Cardiac septum (tissue), 1 donor: ENCODE measurements around the gene RPUSD3. TPM values are rescaled to one million over a fixed set of nuclear protein-coding genes. Genes with fewer than 3 reads are reported as not detected.
"Not testable (repeated sequence)": the region's sequence is repeated elsewhere in the genome, so short reads cannot be mapped to it uniquely, and the experiment has no call there.

ENCODE experiments used
- DNase-seq: peaks from one replicate; pipeline ENCODE4 v3.0.0-alpha.2; 2020; ENCODE audit warnings: low spot score
- intact Hi-C: fragments of 100-400 bp; cut with DNase I; formaldehyde crosslinking; loops from one replicate; pipeline ENCODE4 v1.14.0; 2022
- total RNA-seq: library from RNA; stranded (reverse); fragmentation: NEBNext Ultra II Directional; extraction: Animal tissue kit (Norgen Biotek cat#: 25700); gene quantifications from one replicate; pipeline ENCODE4 v1.2.1, GENCODE V29; 2021
- donor health status: DM: no; HTN: no; CAD: no.

Gene RPUSD3
- total RNA-seq, 1 donor from 2014 or later: 28.3 TPM

DNA sequence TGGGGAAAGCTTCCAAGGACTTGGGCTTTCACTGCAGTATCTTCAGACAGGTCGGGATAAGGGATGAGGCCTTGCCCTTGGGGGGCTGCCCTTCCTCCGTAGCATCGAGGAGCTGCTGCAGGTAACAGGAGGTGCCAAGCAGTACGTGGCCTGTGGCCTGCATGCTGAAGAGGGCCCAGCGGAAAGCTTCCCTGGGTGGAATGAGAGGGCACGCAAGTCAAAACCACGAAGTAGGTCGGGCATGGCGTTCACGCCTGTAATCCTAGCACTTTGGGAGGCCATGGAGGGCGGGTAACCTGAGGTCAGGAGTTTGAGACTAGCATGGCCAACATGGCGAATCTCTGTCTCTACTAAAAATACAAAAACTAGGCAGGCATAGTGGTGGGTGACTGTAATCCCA is 23.3 kb upstream of the RPUSD3 start:
- DNase-seq: peak; percentile 39
- intact Hi-C loops: no loop called here

- intact Hi-C loops: no loop called here
- peak; percentile 60 for DNase-seq
These were observed 22.8 kb upstream of the RPUSD3 start for GRCh38 chr3:9866639-9867038.

GRCh38 chr3:9865125-9865637 is 21.4 kb upstream of the RPUSD3 start:
- intact Hi-C loops: not testable (repeated sequence)

GRCh38 chr3:9864200-9864927 is 20.6 kb upstream of the RPUSD3 start:
- DNase-seq: no peak
- intact Hi-C loops: no loop called here

More at GRCh38 chr3:9865125-9865637, 21.4 kb upstream of the RPUSD3 start:
- not testable (repeated sequence) for DNase-seq

DNA sequence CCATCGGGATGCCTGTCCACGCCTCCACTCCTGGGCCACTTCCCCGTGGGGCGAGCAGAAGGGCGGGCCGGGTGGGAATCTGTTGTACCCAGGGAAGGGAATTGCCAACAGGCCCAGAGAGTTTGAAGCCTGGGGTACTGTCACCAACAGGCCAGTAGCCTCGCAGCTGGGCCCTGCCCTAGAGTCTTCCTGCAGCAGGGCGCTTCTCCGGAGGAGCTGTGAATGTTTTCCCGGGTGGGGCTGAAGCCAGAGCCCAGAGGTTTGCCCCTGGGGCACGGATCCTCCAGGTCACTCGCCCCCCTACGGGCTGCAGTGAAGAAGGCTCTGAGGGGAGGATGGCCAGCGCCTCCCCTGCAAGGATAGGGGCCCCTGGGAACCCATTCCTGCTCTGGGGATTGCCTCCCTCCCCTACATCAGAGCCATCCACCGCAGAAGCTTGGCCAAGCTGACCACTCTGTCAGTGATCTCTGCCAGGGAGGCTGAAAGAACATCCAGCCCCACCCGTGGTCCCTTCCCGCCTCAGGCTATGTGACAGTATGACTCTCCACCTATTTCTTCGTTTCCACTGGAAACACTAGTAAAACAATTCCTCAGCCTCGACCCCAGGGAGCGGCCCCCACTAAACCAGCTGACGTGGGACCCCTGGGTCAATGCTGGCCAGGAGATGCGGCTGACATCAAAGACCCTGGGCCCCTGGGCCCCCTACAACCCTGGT is 19.4 kb upstream of the RPUSD3 start:
- intact Hi-C loops: no loop called here
- DNase-seq: no peak

DNA sequence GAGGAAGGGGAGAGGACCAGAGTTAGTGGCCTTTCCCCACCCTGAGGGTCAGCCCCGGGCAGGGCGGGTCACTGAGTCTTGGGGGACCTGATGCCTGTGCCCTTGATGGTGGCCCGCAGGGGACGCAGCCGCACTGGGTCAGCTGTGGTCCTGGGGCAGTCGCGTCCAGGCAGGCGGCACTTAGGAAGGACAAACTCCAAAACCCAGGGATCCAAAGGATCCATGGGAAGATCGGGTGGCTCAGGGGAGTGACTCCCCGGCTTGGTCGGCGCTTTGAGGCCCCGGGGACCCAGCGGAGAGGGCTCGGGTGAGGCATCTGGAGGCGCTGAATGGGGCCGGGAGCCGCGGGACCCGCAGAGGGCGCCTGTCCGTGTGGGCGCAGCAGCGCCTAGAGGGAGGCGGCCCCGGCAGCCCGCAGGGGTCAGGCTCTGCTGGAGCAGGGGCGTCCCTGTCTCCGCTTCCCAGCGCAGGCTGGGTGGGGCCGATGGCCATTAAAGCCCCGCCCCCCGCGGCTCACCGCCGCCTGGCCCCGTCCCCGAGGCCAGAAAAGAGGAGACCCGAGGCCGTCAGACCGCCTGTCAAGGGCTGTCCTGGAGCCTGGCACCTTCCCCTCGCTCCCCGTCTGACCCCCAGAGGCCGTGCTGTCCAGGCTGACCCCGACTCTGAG is 18.7 kb upstream of the RPUSD3 start:
- DNase-seq: no peak

GRCh38 chr3:9861626-9862130 is 17.9 kb upstream of the RPUSD3 start:
- intact Hi-C loops: no loop called here
- no peak for DNase-seq

More for the DNA sequence above, 18.7 kb upstream of the RPUSD3 start:
- intact Hi-C loops: no loop called here

GRCh38 chr3:9861201-9861600 is 17.4 kb upstream of the RPUSD3 start:
- DNase-seq: no peak
- intact Hi-C loops: no loop called here

DNA sequence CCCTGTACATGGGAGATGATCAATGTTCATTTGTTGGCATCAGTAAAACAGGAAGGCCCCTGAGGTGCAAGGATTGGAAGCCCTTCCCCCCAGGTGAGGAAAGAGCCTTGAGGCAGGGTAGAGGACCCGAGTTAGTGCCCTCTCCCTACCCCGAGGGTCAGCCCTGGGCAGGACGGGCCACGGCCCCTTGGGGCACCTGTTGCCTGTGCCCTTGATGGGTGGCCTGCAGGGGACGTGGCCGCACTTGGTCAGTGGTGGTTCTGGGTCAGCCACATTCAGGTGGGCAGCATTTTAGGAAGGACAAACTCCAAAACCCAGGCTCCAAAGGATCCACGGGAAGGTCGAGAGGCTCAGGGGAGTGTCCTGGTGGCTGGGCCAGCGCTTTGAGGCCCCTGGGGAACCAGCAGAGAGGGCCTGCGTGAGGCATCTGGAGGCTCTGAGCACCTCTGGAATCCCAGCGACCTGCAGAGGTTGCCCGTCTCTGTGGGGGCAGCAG is 15.8 kb upstream of the RPUSD3 start:
- intact Hi-C loops: no loop called here
- DNase-seq: no peak

- intact Hi-C loops: no loop called here
These were observed 11.8 kb upstream of the RPUSD3 start for GRCh38 chr3:9855594-9855993.

DNA sequence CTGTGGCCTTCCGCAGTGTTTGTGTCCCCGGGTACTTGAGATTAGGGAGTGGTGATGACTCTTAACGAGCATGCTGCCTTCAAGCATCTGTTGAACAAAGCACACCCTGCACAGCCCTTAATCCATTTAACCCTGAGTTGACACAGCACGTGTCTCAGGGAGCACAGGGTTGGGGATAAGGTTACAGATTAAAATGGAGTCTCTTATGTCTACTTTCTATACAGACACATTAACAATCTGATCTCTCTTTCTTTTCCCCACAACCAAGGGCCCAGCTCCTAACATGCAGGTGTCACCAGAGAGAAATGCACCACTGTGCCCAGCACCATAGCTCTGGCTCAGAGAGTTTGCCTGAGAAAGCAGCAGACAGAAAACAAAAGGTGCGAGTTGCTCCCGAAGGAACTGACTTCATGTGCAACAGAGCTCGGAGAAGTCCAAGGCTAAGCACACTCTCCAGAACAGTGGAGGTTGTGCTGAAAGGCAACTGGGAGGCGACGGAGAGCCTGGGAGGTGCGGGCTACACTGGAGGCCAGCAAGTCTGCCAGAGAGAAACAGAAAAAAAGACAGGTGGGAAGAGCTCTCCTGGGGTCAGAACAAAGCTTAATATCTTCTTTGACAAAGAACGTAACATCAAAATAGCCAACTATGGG is 10.6 kb upstream of the RPUSD3 start:
- DNase-seq, intact Hi-C loops: not testable (repeated sequence)

More at GRCh38 chr3:9855594-9855993, 11.8 kb upstream of the RPUSD3 start:
- DNase-seq: no peak

- DNase-seq: no peak
- intact Hi-C loops: no loop called here
These were observed 8.7 kb upstream of the RPUSD3 start for GRCh38 chr3:9852528-9852927.

DNA sequence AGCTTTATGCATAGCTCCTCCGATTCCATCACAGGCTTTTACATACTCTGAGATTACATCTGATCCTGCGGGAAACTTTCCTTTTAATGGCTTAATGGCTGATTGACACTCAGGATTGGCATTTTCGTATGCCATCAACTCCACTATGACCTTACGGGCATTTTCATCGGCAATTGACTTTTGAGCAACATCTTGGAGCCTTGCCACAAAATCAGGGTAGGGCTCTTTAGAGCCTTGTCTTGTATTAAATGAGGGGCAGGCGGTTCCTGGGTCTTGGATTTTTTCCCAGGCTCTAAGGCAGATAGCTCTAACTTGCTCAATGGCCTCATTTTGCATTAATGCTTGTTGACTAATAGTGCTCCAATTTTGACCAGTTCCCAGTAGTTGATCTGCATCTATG is 8.1 kb upstream of the RPUSD3 start:
- intact Hi-C loops, DNase-seq: not testable (repeated sequence)

DNA sequence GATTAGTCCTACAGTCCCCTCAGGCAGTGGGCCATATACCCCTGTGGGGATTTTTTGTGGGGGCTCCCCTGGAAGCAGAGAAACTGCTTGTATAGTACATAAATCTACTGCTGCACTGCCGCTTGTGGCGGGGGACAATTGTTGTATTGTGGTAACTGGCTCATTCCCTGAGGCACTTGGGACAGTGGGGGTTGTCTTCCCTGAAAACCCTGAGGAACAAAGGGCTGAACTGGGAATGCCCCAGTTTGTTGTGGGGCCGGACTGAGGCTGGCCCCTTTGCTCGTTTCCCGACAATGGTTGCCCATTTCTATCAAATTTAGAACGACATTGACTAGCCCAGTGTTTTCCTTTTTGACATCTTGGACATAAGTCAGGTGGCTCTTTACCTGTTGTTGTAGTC is 7.6 kb upstream of the RPUSD3 start:
- intact Hi-C loops, DNase-seq: not testable (repeated sequence)

DNA sequence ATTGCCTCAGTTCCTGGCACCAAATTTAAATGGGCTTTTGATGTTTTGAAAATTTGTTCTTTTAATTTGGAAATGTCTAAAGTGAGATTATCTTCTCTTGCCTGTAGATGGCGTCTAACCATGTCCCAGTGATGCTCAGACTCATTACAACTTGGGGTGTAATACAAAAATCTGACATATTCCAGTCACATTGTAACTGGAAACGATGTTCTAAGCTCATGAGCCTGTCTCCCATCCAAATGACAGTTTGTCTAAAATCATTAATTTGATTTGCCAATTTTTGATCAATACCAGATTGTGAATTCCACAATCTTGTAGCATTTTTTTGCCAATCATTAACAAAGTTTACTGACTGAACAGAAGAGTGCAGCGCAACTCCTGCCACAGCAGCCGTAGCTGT is 5.1 kb upstream of the RPUSD3 start:
- DNase-seq: not testable (repeated sequence)
- intact Hi-C loops: loop anchor here (10.0 kb wide), 1 partner anchor 66 kb away; the partner anchor contains the start of gene IL17RC

GRCh38 chr3:9847870-9848269 is 4.1 kb upstream of the RPUSD3 start:
- intact Hi-C loops: loop anchor here (10.0 kb wide), 1 partner anchor 67 kb away; the partner anchor contains the start of gene IL17RC
- not testable (repeated sequence) for DNase-seq

- no peak for DNase-seq
- intact Hi-C loops: loop anchor here (10.0 kb wide), 1 partner anchor 68 kb away; the partner anchor contains the start of gene IL17RC
These were observed 3.2 kb upstream of the RPUSD3 start for GRCh38 chr3:9846931-9847488.

DNA sequence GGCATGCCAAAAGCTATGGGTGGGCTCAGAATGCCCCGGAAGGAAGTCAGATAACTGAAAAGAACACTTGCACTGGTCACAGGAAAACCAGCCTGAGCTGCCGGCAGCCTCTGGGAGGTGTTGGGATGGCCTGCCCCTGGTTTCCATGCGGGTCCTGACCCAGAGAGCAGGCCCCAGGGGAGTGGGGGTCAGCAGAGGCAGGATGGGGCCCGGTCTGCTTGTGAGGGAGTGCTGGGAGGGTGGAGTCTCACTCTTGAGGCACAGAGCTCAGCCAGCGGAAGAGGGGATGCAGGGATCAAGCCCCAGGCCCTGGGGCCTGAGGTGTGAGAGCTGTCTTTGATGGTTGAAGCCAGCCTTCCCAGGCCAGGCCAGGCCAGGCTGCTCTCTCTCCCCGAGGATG is 2.4 kb upstream of the RPUSD3 start:
- intact Hi-C loops: loop anchor here (10.0 kb wide), 1 partner anchor 69 kb away; the partner anchor contains the start of gene IL17RC
- DNase-seq: no peak

GRCh38 chr3:9841015-9841414 is 2.8 kb downstream of the RPUSD3 start:
- no peak for DNase-seq
- intact Hi-C loops: loop anchor here (10.0 kb wide), 1 partner anchor 74 kb away; the partner anchor contains the start of gene IL17RC
